OCI-LY7 (cell line): ENCODE results near the gene SEC14L2. TPM values are rescaled to one million over a fixed set of nuclear protein-coding genes. Genes with fewer than 3 reads are reported as not detected.

Experiments used
- BruUV-seq: library from RNA; stranded (reverse); fragments of 400-500 nt; replicated peaks from 2 replicates; lab custom pipeline; 2021; lab: Mats Ljungman, UMichigan
- CTCF ChIA-PET: fragments of 300-600 bp; sonication (Branson Sonifier 250); formaldehyde crosslinking; loops from one replicate; lab custom pipeline; 2022; ENCODE audit warnings: antibody characterized with exemption; ENCODE audit not compliant: unreplicated experiment; lab: Charles Lee
- POLR2A ChIA-PET: fragments of 300-600 bp; sonication (Branson Sonifier 250); formaldehyde crosslinking; loops from one replicate; lab custom pipeline; 2022; ENCODE audit warnings: antibody characterized with exemption; lab: Charles Lee
- DNase-seq: peaks from one replicate; pipeline ENCODE4 v3.0.0-alpha.2; 2015; ENCODE audit warnings: low spot score
- H2AFZ ChIP-seq: fragments of 200-600 bp; sonication (generic), shearing (Covaris generic); 2 replicates; pipeline ENCODE4 v1.6.1; 2014; ENCODE audit warnings: mild to moderate bottlenecking, antibody characterized with exemption, low read length, moderate library complexity
- H3K27ac ChIP-seq: fragments of 200-600 bp; sonication (generic); 2 replicates; pipeline ENCODE4 v1.5.1; 2014; ENCODE audit warnings: mixed run types, low read depth, mild to moderate bottlenecking, moderate library complexity, low read length, inconsistent platforms; ENCODE audit not compliant: poor library complexity, severe bottlenecking
- H3K36me3 ChIP-seq: fragments of 200-600 bp; sonication (generic); 2 replicates; pipeline ENCODE4 v1.6.1; 2014; ENCODE audit warnings: mild to moderate bottlenecking, antibody characterized with exemption, low read length, moderate library complexity, mixed read lengths; ENCODE audit not compliant: insufficient read depth
- H3K4me1 ChIP-seq: fragments of 200-600 bp; sonication (generic); 2 replicates; pipeline ENCODE4 v1.5.1; 2014; ENCODE audit warnings: mild to moderate bottlenecking, low read length; ENCODE audit not compliant: insufficient read depth, poor library complexity, severe bottlenecking
- H3K4me2 ChIP-seq: fragments of 200-600 bp; sonication (generic); 2 replicates; pipeline ENCODE4 v1.6.1; 2014; ENCODE audit warnings: mild to moderate bottlenecking, low read length
- H3K4me3 ChIP-seq: fragments of 200-600 bp; sonication (generic); 2 replicates; pipeline ENCODE4 v1.5.1; 2014; ENCODE audit warnings: mild to moderate bottlenecking, low read depth, low read length; ENCODE audit not compliant: poor library complexity, severe bottlenecking
- H3K79me2 ChIP-seq: fragments of 200-600 bp; sonication (generic); 2 replicates; pipeline ENCODE4 v1.6.1; 2016; ENCODE audit warnings: low read depth, mild to moderate bottlenecking, low read length, moderate library complexity, mixed read lengths; ENCODE audit not compliant: insufficient read depth
- H3K9me2 ChIP-seq: fragments of 200-600 bp; sonication (generic); 2 replicates; pipeline ENCODE4 v1.6.1; 2016; ENCODE audit warnings: mild to moderate bottlenecking, low read length, mixed read lengths; ENCODE audit not compliant: insufficient read depth
- H3K9me3 ChIP-seq: fragments of 200-600 bp; sonication (generic); 2 replicates; pipeline ENCODE4 v1.6.1; 2014; ENCODE audit warnings: mild to moderate bottlenecking, mixed run types, low read length, mixed read lengths
- H4K20me1 ChIP-seq: fragments of 200-600 bp; sonication (generic); 2 replicates; pipeline ENCODE4 v1.6.1; 2014; ENCODE audit warnings: mild to moderate bottlenecking, antibody characterized with exemption, low read length, moderate library complexity, mixed read lengths; ENCODE audit not compliant: insufficient read depth
- EZH2phosphoT487 ChIP-seq: fragments of 200-600 bp; sonication (generic); IDR thresholded peaks from 2 replicates; pipeline ENCODE4 v1.6.1; 2018; ENCODE audit warnings: low read depth, borderline replicate concordance, mild to moderate bottlenecking, mixed run types, antibody characterized with exemption, low read length, moderate library complexity, mixed read lengths
- intact Hi-C: fragments of 100-400 bp; cut with micrococcal nuclease; formaldehyde crosslinking; loops from one replicate; pipeline ENCODE4 v1.10.0; 2022; ENCODE audit not compliant: unreplicated experiment
- total RNA-seq, 2 experiments: library from RNA; depleted of rRNA in 1 of 2; stranded (reverse); fragments of >200 nt in 1 of 2; shearing (Covaris generic) in 1 of 2; gene quantifications; 2 replicates each; pipeline ENCODE4 v1.2.3, GENCODE V29; 2014 to 2022
- TF ChIP-seq, protein P1 (sequence below): fragments of 200-600 bp; sonication (generic); conservative IDR thresholded peaks from 2 replicates; pipeline ENCODE4 v1.5.1; 2014; ENCODE audit warnings: mild to moderate bottlenecking, antibody characterized with exemption, low read length, moderate library complexity, mixed read lengths

Gene SEC14L2
- total RNA-seq, 2 experiments from 2014 or later = 0.11 to 0.22 TPM

DNA sequence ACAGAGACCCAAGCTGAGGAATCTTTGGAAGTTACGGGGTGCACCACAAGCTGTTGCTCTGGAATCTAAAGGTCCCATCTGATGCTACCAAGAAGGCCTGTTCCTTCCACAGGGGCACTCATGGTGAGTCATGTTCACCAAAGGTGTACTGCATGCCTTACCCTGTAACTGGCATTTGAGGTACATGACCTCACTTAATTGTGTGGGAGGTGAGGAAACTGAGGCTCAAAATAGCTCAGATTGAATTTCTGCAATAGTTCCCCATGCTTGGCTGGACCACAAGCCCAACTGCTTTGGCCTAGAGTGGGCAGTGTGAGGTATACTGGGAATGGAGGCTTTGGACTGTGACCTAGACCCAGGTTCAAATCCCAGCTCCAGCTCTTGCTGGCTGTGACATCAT lies 37.0 kb downstream of the SEC14L2 start:
- no peak overlapping the region for H2AFZ ChIP-seq
- ChIA-PET POLR2A (interaction anchor here (6.6 kb wide), 1 partner anchor 9 kb away, joined by 48 read pairs; the partner anchor contains the start of gene MTFP1), CTCF (interaction anchor here (2.1 kb wide), 1 partner anchor 10 kb away, joined by 6 read pairs; no protein-coding TSS in a partner anchor)
- no peak for DNase-seq
- no peaks in the 10 kb centered on the region for H3K79me2 ChIP-seq
- peaks cover 25% of the 10 kb centered on the region for H3K4me1 ChIP-seq
- TF ChIP-seq, protein P1, sequence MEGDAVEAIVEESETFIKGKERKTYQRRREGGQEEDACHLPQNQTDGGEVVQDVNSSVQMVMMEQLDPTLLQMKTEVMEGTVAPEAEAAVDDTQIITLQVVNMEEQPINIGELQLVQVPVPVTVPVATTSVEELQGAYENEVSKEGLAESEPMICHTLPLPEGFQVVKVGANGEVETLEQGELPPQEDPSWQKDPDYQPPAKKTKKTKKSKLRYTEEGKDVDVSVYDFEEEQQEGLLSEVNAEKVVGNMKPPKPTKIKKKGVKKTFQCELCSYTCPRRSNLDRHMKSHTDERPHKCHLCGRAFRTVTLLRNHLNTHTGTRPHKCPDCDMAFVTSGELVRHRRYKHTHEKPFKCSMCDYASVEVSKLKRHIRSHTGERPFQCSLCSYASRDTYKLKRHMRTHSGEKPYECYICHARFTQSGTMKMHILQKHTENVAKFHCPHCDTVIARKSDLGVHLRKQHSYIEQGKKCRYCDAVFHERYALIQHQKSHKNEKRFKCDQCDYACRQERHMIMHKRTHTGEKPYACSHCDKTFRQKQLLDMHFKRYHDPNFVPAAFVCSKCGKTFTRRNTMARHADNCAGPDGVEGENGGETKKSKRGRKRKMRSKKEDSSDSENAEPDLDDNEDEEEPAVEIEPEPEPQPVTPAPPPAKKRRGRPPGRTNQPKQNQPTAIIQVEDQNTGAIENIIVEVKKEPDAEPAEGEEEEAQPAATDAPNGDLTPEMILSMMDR = no peak
- TF ChIP-seq EZH2phosphoT487 = no peak
- intact Hi-C loops = no loop called here
- H3K4me2 ChIP-seq = 0 out of 2 replicates have a peak overlapping the region, but pooled peaks have one; percentile 78
- H3K4me3 ChIP-seq = no peak overlapping the region
- H3K36me3 ChIP-seq = peaks cover 28% of the 10 kb centered on the region
- no peaks in the 10 kb centered on the region for H4K20me1 ChIP-seq
- H3K27ac ChIP-seq = no peak overlapping the region
- no TSS peak for BruUV-seq
- H3K9me3 ChIP-seq = no peaks in the 10 kb centered on the region
- H3K9me2 ChIP-seq = no peaks in the 10 kb centered on the region

DNA sequence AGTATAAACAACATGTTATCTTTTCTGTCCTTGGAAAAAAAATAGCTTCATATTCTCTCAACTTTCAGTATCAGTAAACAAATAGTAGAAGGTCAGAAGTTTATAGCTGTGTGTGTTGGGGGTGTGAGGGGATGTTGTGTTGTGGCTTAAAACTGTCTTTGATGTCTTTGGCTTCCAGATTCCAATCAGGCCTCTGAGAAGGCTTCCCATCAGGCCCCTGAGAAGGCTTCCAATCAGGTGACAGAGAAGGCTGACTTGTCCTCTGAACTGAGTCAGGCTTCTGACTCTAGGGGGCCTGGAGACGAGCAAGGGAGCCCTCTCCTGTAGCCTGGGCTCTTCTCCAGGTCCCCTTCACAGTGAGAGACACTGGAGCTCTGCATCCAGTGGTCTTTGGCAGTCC lies 38.0 kb downstream of the SEC14L2 start:
- Histone ChIP-seq H3K4me2 (peak overlapping the region; percentile 78), H2AFZ (no peak overlapping the region; the same call in 1 of the 2 replicates), H3K9me3 (no peaks in the 10 kb centered on the region), H3K36me3 (peaks cover 17% of the 10 kb centered on the region), H3K27ac (peak overlapping the region; percentile 67), H4K20me1 (no peaks in the 10 kb centered on the region), H3K4me1 (peaks cover 25% of the 10 kb centered on the region), H3K4me3 (peak overlapping the region; percentile 63), H3K9me2 (no peaks in the 10 kb centered on the region), H3K79me2 (no peaks in the 10 kb centered on the region)
- ChIA-PET POLR2A (interaction anchor here (0.7 to 6.6 kb wide), 2 partner anchors 11 to 108 kb away, joined by 3 to 48 read pairs; partner anchors contain the start of gene MTFP1), CTCF (interaction anchor here (2.1 kb wide), 1 partner anchor 11 kb away, joined by 6 read pairs; no protein-coding TSS in a partner anchor)
- intact Hi-C loops = loop anchor here (1.0 to 5.0 kb wide), 3 partner anchors 9 to 857 kb away; partner anchors contain the start of genes PIK3IP1 and TCN2
- no TSS peak for BruUV-seq
- no peak for DNase-seq
- TF ChIP-seq EZH2phosphoT487 = no peak
- TF ChIP-seq, protein P1 = no peak

DNA sequence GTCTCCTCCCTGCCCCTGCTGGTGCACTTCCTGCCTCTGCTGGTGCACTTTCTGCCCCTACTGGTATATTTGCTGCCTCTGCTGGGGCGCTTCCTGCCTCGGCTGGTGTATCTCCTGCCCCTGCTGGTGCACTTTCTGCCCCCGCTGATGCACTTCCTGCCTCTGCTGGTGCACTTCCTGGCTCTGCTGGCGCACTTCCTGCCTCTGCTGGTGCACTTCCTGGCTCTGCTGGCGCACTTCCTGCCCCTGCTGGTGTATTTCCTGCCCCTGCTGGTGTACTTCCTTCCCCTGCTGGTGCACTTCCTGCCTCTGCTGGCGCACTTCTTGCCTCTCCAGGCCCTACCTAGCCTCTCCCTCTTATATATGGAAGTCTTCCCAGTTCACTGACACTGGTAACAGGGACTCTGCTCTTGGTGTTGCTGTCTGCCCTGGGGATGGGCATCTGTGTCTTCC lies 38.9 kb downstream of the SEC14L2 start:
- H3K36me3 ChIP-seq = peaks cover 16% of the 10 kb centered on the region
- peak overlapping the region; percentile 78 for H3K4me2 ChIP-seq
- intact Hi-C loops = loop anchor here (1.0 to 5.0 kb wide), 3 partner anchors 9 to 857 kb away; partner anchors contain the start of genes PIK3IP1 and TCN2
- no peaks in the 10 kb centered on the region for H3K79me2 ChIP-seq
- no TSS peak for BruUV-seq
- peaks cover 25% of the 10 kb centered on the region for H3K4me1 ChIP-seq
- H3K9me3 ChIP-seq = no peaks in the 10 kb centered on the region
- ChIA-PET POLR2A (interaction anchor here (0.6 to 6.6 kb wide), 4 partner anchors 11 to 1554 kb away, joined by 3 to 48 read pairs (median 4); partner anchors contain the start of gene MTFP1), CTCF (interaction anchor here (1.0 to 2.1 kb wide), 3 partner anchors 9 to 12 kb away, joined by 5 to 6 read pairs (median 5); no protein-coding TSS in a partner anchor)
- TF ChIP-seq, protein P1 = peak; percentile 67
- TF ChIP-seq EZH2phosphoT487 = no peak
- H3K9me2 ChIP-seq = no peaks in the 10 kb centered on the region
- DNase-seq = peak; percentile 90
- H4K20me1 ChIP-seq = no peaks in the 10 kb centered on the region
- H3K4me3 ChIP-seq = peak overlapping the region; percentile 63
- peak overlapping the region; percentile 67 for H3K27ac ChIP-seq
- H2AFZ ChIP-seq = peak overlapping the region; percentile 85
